OCI-LY3 (cell line): ENCODE results near the gene RCOR2.

ENCODE experiments used
- CTCF ChIP-seq: fragments of 200-600, 300-600 bp; sonication (generic); IDR thresholded peaks from 2 replicates; pipeline ENCODE4 v1.5.1; 2014; ENCODE audit warnings: antibody characterized with exemption, low read length, low read depth
- EZH2phosphoT487 ChIP-seq: fragments of 200-600 bp; shearing (Covaris generic); IDR thresholded peaks from 2 replicates; pipeline ENCODE4 v1.6.1; 2018; ENCODE audit warnings: antibody characterized with exemption, mixed run types, low read depth

GRCh38 chr11:63937713-63938478 is 20.9 kb upstream of the RCOR2 start:
- TF ChIP-seq CTCF, result peak; percentile 18; the same call in 1 of the 2 replicates
- no peak for TF ChIP-seq EZH2phosphoT487
